ENCODE measurements around the gene IDUA.

DNA sequence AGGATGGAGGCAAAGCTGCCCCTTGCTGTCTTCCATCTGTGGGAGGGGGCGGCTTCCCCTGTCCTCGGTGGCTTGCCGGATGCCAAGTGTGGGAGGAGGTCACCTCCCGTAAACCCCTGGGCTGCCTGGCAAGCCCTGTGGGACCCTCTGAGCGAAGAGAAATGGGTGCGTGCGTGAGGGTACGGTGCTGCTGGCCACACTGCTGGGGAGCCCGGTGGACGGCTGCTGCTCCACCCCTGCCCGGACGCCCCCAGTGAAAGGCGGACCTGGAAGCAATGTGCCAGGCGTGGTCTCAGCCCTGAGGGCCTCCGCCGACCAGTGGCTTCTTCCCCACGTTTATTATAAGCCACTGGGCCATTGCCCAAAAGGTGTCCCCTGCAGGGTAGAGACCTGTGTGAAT, 4.6 kb upstream of the IDUA start:
- TF ChIP-seq CTCF (IDR thresholded peaks at IDR 0.05) (no peak), POLR2A (IDR thresholded peaks at IDR 0.05) (no peak)

All from Peyer's patch (tissue), 4 donors.